NB4 (cell line): ENCODE measurements around the gene SLFN12L.

Source experiments
- MYC ChIP-seq: IDR thresholded peaks from 2 replicates; pipeline ENCODE4 v1.6.1; 2011; ENCODE audit warnings: low read depth, low read length
- POLR2A ChIP-seq: IDR thresholded peaks from 2 replicates; pipeline ENCODE4 v1.6.1; 2011; ENCODE audit warnings: mild to moderate bottlenecking; ENCODE audit not compliant: insufficient read length; ENCODE audit errors: extremely low read depth
- TF ChIP-seq, protein P1 (sequence below): IDR thresholded peaks from one replicate; pipeline ENCODE4 v1.5.1; 2012; ENCODE audit warnings: low read depth, low read length

DNA sequence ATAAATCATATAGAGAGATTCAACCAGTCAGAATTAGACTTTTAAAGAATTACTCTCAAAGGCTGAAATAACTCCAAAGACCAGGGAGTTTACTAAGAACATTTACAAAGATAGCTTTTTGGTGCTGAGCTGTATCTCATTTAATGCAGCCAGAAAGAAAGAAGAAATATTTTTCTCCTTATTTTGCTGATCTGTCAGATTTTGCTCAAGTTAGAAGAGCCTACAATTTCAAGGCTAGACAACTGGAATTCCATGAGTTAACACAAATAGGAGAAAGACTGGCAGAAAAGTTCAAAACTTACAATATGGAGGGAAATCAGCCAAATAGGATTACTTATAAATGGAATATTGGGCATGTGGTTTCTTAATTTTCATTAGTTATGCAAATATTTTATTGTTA lies 99.0 kb downstream of the SLFN12L start:
- TF ChIP-seq, protein P1, sequence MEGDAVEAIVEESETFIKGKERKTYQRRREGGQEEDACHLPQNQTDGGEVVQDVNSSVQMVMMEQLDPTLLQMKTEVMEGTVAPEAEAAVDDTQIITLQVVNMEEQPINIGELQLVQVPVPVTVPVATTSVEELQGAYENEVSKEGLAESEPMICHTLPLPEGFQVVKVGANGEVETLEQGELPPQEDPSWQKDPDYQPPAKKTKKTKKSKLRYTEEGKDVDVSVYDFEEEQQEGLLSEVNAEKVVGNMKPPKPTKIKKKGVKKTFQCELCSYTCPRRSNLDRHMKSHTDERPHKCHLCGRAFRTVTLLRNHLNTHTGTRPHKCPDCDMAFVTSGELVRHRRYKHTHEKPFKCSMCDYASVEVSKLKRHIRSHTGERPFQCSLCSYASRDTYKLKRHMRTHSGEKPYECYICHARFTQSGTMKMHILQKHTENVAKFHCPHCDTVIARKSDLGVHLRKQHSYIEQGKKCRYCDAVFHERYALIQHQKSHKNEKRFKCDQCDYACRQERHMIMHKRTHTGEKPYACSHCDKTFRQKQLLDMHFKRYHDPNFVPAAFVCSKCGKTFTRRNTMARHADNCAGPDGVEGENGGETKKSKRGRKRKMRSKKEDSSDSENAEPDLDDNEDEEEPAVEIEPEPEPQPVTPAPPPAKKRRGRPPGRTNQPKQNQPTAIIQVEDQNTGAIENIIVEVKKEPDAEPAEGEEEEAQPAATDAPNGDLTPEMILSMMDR, result no peak
- TF ChIP-seq POLR2A, result no peak
- TF ChIP-seq MYC, result no peak
